OCI-LY1 (cell line): ENCODE data around the gene IKZF2.

Experiments
- EZH2 ChIP-seq: fragments of 200-600 bp; sonication (generic), shearing (Covaris generic); IDR thresholded peaks from 2 replicates; pipeline ENCODE4 v1.8.0; 2017; ENCODE audit warnings: borderline replicate concordance, mixed run types, mild to moderate bottlenecking, antibody characterized with exemption, low read length, moderate library complexity, mixed read lengths
- TF ChIP-seq, protein P1 (sequence below): fragments of 200-600 bp; sonication (generic), shearing (Covaris generic); IDR thresholded peaks from 2 replicates; pipeline ENCODE4 v1.5.1; 2017; ENCODE audit warnings: mild to moderate bottlenecking, antibody characterized with exemption, low read length, moderate library complexity, mixed read lengths

DNA sequence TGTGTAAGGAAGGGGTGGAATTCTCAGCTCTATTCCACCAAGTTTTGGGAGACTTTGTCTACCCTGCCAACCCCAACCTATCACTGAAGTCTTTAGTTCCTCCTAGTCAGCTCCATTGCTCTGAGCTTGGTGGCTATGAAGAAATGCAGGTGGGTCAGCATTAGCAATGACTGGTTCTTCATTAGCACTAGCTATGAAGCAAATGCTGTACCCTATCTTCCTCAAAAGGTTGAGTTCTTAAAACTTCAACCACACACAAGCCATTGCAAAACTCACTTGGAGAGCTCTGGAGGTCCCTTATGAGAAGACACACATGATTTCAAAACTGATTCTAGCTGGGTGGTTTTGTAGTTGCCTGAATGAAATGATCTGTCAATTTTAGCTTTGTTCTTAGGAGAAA is 193.8 kb downstream of the IKZF2 start:
- TF ChIP-seq, protein P1, sequence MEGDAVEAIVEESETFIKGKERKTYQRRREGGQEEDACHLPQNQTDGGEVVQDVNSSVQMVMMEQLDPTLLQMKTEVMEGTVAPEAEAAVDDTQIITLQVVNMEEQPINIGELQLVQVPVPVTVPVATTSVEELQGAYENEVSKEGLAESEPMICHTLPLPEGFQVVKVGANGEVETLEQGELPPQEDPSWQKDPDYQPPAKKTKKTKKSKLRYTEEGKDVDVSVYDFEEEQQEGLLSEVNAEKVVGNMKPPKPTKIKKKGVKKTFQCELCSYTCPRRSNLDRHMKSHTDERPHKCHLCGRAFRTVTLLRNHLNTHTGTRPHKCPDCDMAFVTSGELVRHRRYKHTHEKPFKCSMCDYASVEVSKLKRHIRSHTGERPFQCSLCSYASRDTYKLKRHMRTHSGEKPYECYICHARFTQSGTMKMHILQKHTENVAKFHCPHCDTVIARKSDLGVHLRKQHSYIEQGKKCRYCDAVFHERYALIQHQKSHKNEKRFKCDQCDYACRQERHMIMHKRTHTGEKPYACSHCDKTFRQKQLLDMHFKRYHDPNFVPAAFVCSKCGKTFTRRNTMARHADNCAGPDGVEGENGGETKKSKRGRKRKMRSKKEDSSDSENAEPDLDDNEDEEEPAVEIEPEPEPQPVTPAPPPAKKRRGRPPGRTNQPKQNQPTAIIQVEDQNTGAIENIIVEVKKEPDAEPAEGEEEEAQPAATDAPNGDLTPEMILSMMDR, result no peak
- no peak for TF ChIP-seq EZH2
